Sigmoid colon (tissue), 7 donors: Measurements from ENCODE around the gene ACP2. TPM values are rescaled to one million over a fixed set of nuclear protein-coding genes. Genes with fewer than 3 reads are reported as not detected.

Experiments used
- DNase-seq: peaks from one replicate; pipeline ENCODE4 v3.0.0-alpha.2; 2019
- H3K27ac ChIP-seq, 4 donors: fragments of 200-600 bp; sonication (generic); one replicate each; pipeline ENCODE4 v1.5.1; 2016 to 2019; ENCODE audit warnings: mild to moderate bottlenecking in 1 of 4
- H3K27me3 ChIP-seq, 3 donors: fragments of 200-600 bp; sonication (generic); one replicate each; pipeline ENCODE4 v1.5.1; 2019; ENCODE audit warnings: mild to moderate bottlenecking in 1 of 3
- H3K36me3 ChIP-seq, 4 donors: fragments of 200-600 bp; sonication (generic); one replicate each; pipeline ENCODE4 v1.5.1; 2016 to 2019
- H3K4me1 ChIP-seq, 4 donors: fragments of 200-600 bp; sonication (generic); one replicate each; pipeline ENCODE4 v1.5.1; 2017 to 2019
- H3K4me3 ChIP-seq, 4 donors: fragments of 200-600 bp; sonication (generic); one replicate each; pipeline ENCODE4 v1.5.1; 2017 to 2019; ENCODE audit warnings: mild to moderate bottlenecking in 2 of 4, moderate library complexity in 1 of 4
- H3K9me3 ChIP-seq, 4 donors: fragments of 200-600 bp in 3 of 4; sonication (generic) in 3 of 4; one replicate each; pipeline versions ENCODE4 v1.5.1 to v1.6.1; 2013 to 2019
- EP300 ChIP-seq, 4 donors: sonication (generic); formaldehyde crosslinking; IDR thresholded peaks; one replicate each; pipeline ENCODE4 v1.6.1; 2017; ENCODE audit warnings: antibody characterized with exemption in 4 of 4
- POLR2A ChIP-seq, 2 donors: fragments of 450-650 bp; IDR thresholded peaks; one replicate each; pipeline ENCODE4 v1.6.1; 2016; ENCODE audit warnings: antibody characterized with exemption in 2 of 2, mild to moderate bottlenecking in 2 of 2, moderate library complexity in 2 of 2
- POLR2AphosphoS5 ChIP-seq, 4 donors: sonication (generic); formaldehyde crosslinking; IDR thresholded peaks; one replicate each; pipeline ENCODE4 v1.6.1; 2017; ENCODE audit warnings: antibody characterized with exemption in 4 of 4
- WGBS, 2 donors: extraction: QIAGEN DNeasy Blood & Tissue Kit; methylation state at CpG; one replicate each; pipeline ENCODE4 v1.1.7; 2013; 5-methylcytosine and 5-hydroxymethylcytosine counted together
- intact Hi-C: fragments of 100-400 bp; cut with DNase I; formaldehyde crosslinking; loops from one replicate; pipeline ENCODE4 v1.15.1; 2023
- polyA plus RNA-seq, 3 donors: library from polyadenylated mRNA; stranded (reverse); fragments of 200-250 nt; gene quantifications; one replicate each; pipeline ENCODE4 v1.2.3, GENCODE V29; 2013
- total RNA-seq, 4 donors: library from RNA; depleted of rRNA; stranded (reverse); fragments of >200 nt; gene quantifications; one replicate each; pipeline ENCODE4 v1.1.0, GENCODE V29; 2016
- TF ChIP-seq, protein P1 (sequence below), 4 experiments: fragments of 450-650 bp in 3 of 4; fragments of 200-600 bp in 1 of 4; IDR thresholded peaks; one replicate each; pipeline ENCODE4 v1.5.1; 2016 to 2019; ENCODE audit warnings: antibody characterized with exemption in 4 of 4, mild to moderate bottlenecking in 3 of 4, moderate library complexity in 2 of 4
- donor health status: healthy with polysubstance abuse.
- donor health status: Bipolar disorder and iron deficiency.
- donor health status: healthy.

Gene ACP2
- total and polyA plus RNA-seq, 7 donors, result 15.6 to 54.0 (median 31.0) TPM

DNA sequence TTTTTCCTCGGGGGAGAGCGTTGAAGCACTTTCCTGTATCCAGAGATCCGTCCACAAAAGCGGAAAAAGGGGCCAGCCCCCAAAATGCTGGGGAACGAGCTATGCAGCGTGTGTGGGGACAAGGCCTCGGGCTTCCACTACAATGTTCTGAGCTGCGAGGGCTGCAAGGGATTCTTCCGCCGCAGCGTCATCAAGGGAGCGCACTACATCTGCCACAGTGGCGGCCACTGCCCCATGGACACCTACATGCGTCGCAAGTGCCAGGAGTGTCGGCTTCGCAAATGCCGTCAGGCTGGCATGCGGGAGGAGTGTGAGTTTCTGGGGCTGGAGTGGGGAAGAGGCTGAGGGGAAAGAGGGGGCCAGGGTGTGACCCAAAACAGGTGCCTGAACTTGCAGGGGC is 11.8 kb upstream of the ACP2 start:
- Histone ChIP-seq H3K4me1 (peaks cover 0 to 44% (median 32%) of the 10 kb centered on the region in 4 donors), H3K9me3 (no peaks in the 10 kb centered on the region), H3K27ac (peak overlapping the region in 1 of 4 donors; percentile 8), H3K4me3 (no peak overlapping the region), H3K27me3 (no peaks in the 10 kb centered on the region), H3K36me3 (no peaks in the 10 kb centered on the region)
- DNase-seq, result no peak
- intact Hi-C loops, result no loop called here
- TF ChIP-seq POLR2AphosphoS5 (IDR thresholded peaks at IDR 0.05), result no peak
- 91 to 92% methylated on average over 19 of the region's 19 CpGs for whole genome bisulfite sequencing, 2 donors

DNA sequence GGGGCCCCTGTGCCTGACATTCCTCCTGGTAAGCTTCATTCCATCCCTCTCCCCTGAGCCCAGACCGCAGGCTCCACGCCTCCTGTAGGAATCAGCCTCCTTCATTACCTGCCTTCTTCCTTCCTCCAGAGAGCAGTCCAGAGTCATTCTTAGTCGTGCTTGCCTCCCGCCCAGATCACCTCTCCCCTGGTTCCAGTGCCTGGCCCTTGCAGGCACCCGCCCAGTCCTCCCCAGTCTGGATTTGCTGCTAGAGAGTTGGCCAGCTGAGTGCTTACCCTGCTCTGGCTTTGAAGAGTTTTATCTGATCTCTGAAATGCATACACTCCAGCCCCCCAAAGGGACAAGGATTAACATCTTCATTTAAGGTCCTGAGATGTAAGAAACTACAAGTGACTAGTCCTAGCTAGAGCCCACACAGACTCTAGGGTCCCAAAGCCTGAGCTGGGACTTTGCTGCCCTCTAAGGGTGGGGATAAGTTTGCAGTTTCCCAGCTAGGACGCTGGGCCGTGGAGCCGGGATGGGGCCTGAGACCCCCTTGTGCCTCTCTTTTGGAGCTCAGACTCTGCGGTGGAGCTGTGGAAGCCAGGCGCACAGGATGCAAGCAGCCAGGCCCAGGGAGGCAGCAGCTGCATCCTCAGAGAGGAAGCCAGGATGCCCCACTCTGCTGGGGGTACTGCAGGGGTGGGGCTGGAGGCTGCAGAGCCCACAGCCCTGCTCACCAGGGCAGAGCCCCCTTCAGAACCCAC is 10.8 kb upstream of the ACP2 start:
- H3K27ac ChIP-seq, result peak overlapping the region in 3 of 4 donors; percentile 63 to 79 (median 69)
- no peaks in the 10 kb centered on the region for H3K36me3 ChIP-seq
- H3K27me3 ChIP-seq, result no peaks in the 10 kb centered on the region
- no peak for DNase-seq
- 19 to 40% methylated on average over 10 of the region's 10 CpGs for WGBS, 2 donors
- no peak overlapping the region for H3K4me3 ChIP-seq
- H3K4me1 ChIP-seq, result peaks cover 0 to 53% (median 38%) of the 10 kb centered on the region in 4 donors
- H3K9me3 ChIP-seq, result no peaks in the 10 kb centered on the region
- TF ChIP-seq, protein P1, sequence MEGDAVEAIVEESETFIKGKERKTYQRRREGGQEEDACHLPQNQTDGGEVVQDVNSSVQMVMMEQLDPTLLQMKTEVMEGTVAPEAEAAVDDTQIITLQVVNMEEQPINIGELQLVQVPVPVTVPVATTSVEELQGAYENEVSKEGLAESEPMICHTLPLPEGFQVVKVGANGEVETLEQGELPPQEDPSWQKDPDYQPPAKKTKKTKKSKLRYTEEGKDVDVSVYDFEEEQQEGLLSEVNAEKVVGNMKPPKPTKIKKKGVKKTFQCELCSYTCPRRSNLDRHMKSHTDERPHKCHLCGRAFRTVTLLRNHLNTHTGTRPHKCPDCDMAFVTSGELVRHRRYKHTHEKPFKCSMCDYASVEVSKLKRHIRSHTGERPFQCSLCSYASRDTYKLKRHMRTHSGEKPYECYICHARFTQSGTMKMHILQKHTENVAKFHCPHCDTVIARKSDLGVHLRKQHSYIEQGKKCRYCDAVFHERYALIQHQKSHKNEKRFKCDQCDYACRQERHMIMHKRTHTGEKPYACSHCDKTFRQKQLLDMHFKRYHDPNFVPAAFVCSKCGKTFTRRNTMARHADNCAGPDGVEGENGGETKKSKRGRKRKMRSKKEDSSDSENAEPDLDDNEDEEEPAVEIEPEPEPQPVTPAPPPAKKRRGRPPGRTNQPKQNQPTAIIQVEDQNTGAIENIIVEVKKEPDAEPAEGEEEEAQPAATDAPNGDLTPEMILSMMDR (IDR thresholded peaks at IDR 0.05), result peak in 3 of 4 experiments; percentile 29 to 54 (median 37)
- TF ChIP-seq EP300 (IDR thresholded peaks at IDR 0.05) (no peak), POLR2A (IDR thresholded peaks at IDR 0.05) (no peak), POLR2AphosphoS5 (IDR thresholded peaks at IDR 0.05) (no peak)
- intact Hi-C loops, result loop anchor here (5.0 kb wide), 1 partner anchor 93 kb away; the partner anchor contains the start of gene MYBPC3

DNA sequence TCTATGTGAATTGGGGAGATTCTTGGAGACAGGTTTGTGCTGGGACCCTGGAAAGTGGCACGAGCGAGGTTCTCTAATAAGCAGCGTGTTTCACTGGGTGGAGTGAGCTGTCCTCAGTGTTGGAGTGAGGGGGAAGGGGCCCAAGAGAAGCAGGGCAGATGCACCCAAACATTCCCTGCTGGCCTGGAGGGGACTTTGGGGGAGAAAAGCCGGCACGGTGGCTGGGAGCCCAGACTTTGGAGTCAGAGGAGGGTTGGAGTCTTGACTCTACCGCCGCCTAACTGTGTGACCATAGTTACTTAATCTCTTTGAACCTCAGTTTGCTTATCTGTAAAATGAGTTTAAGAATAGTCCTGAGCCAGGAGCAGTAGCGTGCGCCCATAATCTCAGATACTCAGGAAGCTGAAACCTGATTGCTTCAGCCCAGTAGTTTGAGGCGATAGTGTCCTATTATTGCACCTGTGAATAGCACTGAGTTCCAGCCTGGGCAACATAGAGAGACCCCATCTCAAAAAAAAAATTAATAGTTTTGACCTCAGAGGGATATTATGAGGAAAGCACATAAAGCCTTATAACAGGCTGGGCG is 9.8 kb upstream of the ACP2 start:
- no peaks in the 10 kb centered on the region for H3K27me3 ChIP-seq
- no peaks in the 10 kb centered on the region for H3K36me3 ChIP-seq
- H3K27ac ChIP-seq, result peak overlapping the region; percentile 69 to 79 (median 77)
- H3K4me1 ChIP-seq, result peaks cover 0 to 63% (median 46%) of the 10 kb centered on the region in 4 donors
- intact Hi-C loops, result loop anchor here (5.0 kb wide), 1 partner anchor 94 kb away; the partner anchor contains the start of gene MYBPC3
- no peak for TF ChIP-seq POLR2AphosphoS5 (IDR thresholded peaks at IDR 0.05)
- TF ChIP-seq, protein P1 (IDR thresholded peaks at IDR 0.05), result no peak
- no peak for TF ChIP-seq POLR2A (IDR thresholded peaks at IDR 0.05)
- TF ChIP-seq EP300 (IDR thresholded peaks at IDR 0.05), result no peak
- H3K9me3 ChIP-seq, result no peaks in the 10 kb centered on the region
- no peak for DNase-seq
- 74 to 79% methylated on average over 11 of the region's 11 CpGs for WGBS, 2 donors
- peak overlapping the region; percentile 11 to 43 (median 38) for H3K4me3 ChIP-seq

DNA sequence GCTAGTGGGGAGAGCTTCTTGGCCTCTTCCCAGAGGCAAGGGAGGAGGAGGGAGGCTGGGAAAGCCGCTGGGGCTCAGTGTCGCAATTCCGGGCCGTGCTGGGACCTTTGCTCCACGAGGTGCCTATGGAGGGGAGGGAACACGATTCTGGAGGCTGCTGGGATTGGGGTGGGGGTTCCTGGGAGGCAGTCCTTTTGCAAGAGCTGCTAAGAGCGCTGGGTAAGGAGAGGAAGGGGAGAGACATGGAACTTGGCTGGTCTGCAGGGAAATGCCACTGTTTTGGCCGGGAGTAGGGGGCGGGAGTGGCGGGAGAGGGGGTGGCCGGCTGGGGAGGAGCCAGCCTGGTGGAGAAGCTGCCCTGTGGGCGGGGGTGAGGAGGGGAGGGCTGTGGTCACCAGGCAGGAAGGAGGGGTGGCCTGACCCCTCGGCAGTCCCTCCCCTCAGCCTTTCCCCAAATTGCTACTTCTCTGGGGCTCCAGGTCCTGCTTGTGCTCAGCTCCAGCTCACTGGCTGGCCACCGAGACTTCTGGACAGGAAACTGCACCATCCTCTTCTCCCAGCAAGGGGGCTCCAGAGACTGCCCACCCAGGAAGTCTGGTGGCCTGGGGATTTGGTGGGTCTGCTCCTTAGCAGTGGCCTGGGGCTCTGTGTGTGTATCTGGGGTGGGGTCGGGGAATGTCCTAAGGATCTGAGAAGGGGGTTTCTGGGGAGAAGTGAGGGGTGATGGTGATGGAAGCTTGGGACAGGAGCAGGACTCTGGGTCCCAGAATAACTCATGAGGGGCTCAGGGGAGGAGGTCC is 9.1 kb upstream of the ACP2 start, which contains the start of gene NR1H3:
NR1H3 (plus strand) TSS at position 480 of the 800 bp plus-strand sequence. CDS start 1,221 bp downstream, outside the sequence.
- DNase-seq, result peak; percentile 95
- intact Hi-C loops, result loop anchor here (5.0 kb wide), 1 partner anchor 95 kb away; the partner anchor contains the start of gene MYBPC3

More for the DNA sequence above, 9.1 kb upstream of the ACP2 start, which contains the start of gene NR1H3:
- Histone ChIP-seq H3K36me3 (no peaks in the 10 kb centered on the region), H3K27ac (peak within 1 kb of the TSS; percentile 69 to 79 (median 77)), H3K4me3 (peak within 1 kb of the TSS; percentile 11 to 43 (median 38)), H3K9me3 (no peaks in the 10 kb centered on the region), H3K27me3 (no peaks in the 10 kb centered on the region), H3K4me1 (peaks cover 0 to 64% (median 46%) of the 10 kb centered on the region in 4 donors)
- TF ChIP-seq, protein P1 (IDR thresholded peaks at IDR 0.05), result peak; percentile 31 to 71 (median 65)
- peak in 3 of 4 donors; percentile 4 to 37 (median 18) for TF ChIP-seq POLR2AphosphoS5 (IDR thresholded peaks at IDR 0.05)
- no peak for TF ChIP-seq EP300 (IDR thresholded peaks at IDR 0.05)
- no peak for TF ChIP-seq POLR2A (IDR thresholded peaks at IDR 0.05)
- WGBS, 2 donors, result 6 to 21% methylated on average over 15 of the region's 15 CpGs
